Activated CD4-positive, alpha-beta T cell treated with anti-CD3 and anti-CD28 coated beads, Interleukin-2, amount 50 U/mL, for 48 hours (primary cell): ENCODE measurements around the gene FCMR.
A peak's percentile ranks its signal among the peaks of the same experiment; 100 is the strongest.
"Not testable (repeated sequence)": the region's sequence is repeated elsewhere in the genome, so short reads cannot be mapped to it uniquely, and the experiment has no call there.

ENCODE experiments used
- DNase-seq, 2 experiments: peaks; one replicate each; pipeline ENCODE4 v3.0.0-alpha.2; 2020

FCMR gene

DNA sequence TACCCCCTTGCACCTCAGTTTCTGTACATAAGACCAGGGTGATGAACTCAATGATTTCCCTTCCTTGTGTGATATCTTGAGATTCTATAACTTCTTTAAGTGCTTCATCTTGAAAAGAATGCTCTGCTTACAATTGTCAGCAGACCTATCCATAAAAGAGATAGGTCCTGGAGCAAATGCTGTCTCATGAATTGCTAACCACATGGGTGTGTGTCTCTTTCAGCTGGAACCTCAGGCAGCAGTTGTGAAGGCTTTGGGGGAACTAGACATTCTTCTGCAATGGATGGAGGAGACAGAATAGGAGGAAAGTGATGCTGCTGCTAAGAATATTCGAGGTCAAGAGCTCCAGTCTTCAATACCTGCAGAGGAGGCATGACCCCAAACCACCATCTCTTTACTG lies 53.5 kb downstream of the FCMR start:
- DNase-seq = no peak

DNA sequence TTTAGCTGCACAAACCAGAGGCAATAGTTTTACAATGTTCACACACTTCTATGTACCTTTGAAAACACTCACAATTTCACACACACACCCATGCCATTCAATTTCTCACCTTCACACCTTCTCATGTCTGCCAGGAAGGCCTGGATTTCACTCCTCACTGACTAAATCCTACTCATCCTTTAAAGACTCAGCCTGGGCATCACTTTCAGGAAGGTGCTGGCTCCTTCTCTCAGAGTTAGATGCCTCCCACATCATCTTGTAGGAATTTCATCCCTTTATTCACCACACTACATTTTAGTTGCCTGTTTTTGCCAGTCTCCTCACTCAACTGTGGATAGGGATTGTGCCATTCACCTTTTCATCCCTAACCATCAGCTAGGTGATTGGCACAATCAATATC lies 54.0 kb downstream of the FCMR start:
- no peak for DNase-seq

DNA sequence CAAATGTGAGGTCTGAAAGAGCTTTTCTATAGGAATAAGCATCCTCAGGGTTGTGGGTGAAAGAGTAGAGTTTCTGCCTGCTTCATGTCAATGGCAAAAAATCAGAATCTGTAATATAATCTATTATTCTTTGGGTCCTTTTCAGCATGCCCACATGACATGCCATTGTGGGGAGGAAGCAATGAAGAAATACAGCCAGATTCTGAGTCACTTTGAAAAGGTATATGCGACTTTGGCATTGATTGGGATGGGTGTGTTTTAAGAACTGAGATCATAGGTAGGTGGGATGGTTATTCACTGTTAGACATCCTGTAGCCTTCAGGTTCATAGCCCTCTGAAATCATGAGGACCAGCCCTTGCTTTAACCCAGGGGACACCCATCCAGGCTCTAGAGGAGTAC lies 54.5 kb downstream of the FCMR start:
- no peak for DNase-seq

DNA sequence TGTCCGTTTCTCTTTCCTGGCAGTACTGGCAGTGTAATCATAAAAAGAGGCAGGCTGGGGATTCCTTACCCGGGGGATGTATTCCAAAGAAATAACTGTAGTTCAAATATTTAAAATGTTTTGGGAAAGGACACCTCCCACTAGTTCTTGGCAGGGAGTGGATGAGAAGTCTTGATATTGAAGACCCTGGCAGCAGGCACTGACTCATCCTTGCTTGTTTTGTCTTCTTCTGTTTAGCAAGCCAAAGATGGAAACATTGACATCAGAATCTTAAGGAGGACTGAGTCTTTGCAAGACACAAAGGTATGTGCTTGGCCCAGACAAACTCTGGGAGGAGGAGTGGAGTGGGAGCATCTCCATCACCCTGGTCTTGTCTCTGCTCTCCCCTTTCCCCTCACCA lies 55.7 kb downstream of the FCMR start:
- no peak for DNase-seq

DNA sequence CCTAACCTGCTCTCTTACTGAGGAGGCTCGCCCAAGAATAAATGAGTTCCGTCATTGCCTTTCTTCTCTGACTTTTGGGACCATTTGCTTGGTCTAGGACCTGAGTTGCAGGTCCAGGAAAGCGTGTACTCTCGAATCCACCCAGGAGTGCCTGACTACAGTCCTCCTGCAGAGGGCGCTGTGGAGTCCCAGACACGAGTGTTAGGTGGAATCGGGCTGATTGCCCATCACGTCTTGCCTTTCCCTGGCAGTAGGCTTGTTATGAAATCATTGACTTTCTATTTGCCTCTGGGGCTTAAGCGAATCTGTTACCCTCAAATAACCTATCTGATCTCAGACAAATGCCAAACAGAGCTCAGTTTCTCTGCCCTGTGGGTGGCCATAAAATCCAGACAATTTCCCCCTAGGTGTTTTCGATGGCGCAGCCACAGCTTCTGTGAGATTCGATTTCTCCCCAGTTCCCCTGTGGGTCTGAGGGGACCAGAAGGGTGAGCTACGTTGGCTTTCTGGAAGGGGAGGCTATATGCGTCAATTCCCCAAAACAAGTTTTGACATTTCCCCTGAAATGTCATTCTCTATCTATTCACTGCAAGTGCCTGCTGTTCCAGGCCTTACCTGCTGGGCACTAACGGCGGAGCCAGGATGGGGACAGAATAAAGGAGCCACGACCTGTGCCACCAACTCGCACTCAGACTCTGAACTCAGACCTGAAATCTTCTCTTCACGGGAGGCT lies 56.6 kb downstream of the FCMR start, which contains the start of gene IL20:
Gene IL20, plus strand, starts transcription at position 685 of the 733 bp plus-strand sequence. CDS start 230 bp downstream, outside the sequence.
- DNase-seq = peak; percentile 96

DNA sequence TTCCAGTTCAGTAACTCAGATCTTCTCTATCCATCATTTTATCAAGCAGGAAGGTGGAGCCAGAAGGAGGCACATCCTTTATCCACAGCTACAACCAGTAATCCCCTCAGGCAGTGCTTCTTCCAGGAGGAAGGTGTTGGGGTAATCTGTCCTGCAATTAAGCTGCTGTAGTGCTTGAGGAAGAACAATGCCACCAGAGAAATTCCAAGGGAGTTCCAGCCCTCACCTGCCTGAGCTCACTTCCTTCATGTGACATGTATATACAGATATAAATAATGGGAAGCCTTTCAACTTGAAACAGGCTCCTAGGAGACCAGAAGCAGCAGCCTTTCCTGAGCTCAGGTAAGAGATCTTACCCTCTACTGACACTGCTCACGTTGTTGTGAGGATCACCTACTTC lies 58.5 kb downstream of the FCMR start:
- no peak for DNase-seq

DNA sequence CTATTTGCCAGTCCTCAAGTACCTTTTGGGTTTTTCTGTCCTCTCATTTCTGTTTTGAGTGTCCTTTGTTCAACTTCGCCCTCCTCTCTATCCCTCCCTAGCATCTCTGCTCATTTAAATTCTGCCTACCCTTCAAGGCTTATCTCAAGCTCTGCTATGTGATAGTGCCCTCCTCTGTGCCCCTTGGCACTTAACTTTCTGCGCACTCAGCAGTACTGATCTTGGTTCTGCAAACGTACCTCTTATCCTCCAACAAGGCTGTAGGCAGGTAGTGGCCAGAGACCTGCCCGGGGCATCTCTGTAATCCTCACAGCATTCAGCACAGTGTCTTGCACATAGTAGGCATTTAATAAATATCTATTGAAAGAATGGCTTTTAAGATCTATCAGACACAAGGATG lies 61.6 kb downstream of the FCMR start:
- DNase-seq = no peak

DNA sequence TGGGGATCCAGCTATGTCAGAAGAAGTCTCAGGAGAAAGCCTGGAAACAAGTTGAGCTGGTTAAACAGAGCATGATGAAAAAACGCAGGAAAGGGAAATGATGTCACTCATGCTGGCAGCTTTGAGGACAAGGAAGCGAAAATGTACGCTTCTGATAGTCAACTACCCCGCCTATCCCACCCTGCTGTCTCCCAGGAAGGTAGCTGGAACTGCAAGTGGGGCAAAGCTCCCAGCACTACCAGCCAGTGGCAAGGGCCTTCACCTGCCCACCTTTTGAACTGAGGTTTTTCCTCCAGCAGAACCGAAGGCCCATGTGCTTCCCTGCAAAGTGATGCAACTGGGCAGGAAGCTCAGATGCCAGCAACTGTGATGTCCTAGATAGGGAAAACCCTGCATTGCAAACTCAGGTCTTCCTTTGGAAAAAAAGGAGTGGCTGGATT lies 62.6 kb downstream of the FCMR start:
- no peak for DNase-seq

DNA sequence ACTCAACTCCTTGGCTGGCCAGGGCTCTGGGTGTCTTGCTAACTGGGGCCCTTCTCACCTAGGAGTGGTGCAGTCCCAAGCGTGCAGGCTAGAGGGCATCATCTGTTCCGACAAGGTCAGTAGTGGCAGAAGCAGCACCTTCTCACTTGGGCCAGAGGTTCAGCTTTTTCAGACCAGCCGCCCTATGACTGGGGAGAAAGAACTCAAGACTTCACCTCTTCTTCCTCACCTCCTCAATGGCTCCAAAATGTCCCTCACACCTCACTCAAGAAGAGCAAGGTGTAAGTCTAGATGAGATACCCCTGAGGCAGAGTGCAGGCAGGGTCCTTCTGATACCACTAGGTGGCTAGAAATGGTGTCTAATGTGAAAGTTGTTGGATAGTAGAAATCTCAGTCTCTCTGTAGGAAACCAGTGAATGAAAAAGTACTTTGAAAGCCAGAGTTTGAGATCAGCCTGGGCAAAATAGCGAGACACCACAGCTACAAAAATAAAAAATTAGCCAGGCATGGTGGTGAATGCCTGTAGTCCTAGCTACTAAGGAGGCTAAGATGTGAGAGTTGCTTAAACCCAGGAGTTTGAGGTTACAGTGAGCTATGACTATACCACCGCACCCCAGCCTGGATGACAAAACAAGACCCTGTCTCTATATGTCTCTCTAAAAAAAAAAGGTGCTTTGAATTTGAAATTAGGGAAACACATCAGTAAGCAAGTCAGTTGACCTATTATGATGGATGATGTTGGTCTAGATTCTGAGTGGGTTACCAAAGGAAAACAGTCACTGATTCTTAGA lies 64.9 kb downstream of the FCMR start:
- peak in 1 of 2 experiments; percentile 21 for DNase-seq

DNA sequence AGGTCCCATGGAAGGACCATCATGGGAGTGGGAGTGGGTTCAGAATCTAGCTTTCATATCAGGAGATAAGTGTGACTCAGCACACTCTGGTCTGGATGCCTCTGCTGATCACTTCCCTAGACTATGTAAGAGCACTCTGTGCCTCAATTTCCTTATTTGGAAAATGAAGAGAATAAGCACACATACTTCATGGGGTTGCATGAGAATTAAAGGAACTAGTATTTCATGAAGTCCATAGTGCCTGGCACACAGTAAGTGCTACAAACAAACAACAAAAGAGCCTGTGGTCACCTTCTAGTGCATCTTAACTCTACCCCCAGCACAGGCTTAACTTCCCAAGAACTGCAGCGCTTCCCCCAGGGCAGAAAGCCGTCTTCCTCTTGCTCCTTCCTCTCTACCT lies 65.9 kb downstream of the FCMR start:
- DNase-seq = no peak

DNA sequence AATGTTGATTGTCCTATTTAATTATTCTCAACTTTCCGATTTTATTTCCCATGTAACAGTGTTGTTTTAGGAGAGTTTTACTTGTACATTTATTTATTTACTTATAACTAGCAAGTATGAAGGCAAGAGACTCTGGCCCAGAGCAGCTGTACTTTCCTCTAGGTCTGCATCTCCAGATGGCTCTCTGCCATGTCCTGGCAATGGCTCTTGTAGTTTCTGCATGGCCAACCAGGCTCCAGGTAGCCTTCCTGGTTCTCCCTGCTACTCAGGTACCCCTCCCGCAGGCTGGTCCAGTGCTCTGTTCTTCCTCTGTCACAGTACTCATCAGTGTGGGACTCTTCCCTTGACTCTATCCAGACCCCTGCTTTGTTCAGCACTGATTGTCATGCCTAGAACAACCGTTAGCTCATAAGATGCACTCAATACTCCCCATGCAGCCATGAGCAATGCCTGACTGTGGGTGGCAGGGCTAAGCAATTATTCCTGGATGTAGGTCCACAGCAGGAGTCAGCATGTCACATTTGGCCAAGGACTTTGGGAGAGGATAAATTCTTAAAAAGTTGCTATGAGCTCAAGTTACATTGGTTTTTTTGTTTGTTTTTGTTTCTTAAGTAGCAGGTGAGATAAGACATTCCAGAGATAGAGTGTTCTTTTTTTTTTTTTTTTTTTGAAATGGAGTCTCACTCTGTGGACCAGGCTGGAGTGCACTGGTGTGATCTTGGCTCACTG lies 67.2 kb downstream of the FCMR start:
- no peak for DNase-seq

DNA sequence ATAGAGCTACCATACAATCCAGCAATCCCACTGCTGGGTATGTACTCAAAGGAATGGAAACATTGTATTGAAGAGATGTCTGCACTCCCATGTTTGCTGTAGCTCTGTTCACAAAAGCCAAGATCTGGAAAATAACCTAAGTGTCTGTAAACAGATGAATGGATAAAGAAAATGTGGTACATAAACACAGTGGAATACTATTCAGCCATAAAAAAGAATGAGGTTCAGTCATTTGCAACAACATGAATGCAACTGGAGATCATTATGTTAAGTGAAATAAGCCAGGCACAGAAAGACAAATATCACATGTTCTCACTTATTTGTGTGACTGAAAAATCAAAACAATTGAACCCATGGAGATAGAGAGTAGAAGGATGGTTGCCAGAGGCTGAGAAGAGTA lies 68.0 kb downstream of the FCMR start:
- not testable (repeated sequence) for DNase-seq
